ENCODE results near the gene EFNB3.

EFNB3 gene, protein sequence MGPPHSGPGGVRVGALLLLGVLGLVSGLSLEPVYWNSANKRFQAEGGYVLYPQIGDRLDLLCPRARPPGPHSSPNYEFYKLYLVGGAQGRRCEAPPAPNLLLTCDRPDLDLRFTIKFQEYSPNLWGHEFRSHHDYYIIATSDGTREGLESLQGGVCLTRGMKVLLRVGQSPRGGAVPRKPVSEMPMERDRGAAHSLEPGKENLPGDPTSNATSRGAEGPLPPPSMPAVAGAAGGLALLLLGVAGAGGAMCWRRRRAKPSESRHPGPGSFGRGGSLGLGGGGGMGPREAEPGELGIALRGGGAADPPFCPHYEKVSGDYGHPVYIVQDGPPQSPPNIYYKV

DNA sequence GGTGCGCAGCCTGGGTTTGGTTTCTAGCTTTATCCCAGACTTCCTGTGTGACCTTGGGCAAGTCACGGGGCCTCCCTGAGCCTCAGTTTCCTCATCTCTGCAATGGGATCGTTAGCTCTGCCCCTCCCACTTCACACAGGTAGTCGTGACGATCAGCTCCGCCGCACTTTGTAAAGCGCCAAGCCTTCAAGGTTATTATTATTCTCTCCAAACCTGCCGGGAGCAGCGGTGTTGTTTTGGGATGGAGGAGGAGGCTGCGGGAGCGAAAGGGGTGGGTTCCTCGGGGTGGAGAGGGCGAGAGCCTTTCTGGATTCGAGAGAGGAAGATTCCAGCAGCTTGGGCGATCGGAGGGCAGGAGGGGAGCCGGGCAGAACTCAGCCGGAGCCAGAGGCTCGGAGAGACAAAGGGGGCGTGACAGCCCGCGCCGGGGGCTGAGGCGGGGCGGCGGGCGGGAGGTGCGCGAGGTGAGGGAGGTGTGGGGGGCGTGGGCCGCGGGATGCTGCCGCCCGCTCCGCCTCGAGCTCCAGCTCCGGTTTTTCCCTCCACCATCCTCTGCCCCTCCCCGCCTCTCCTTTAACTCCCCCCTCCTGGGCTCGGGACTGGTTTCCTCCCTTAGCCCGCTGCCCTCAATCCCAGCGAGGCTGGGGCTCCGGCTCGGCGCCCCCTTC is at the start of gene EFNB3:
Gene EFNB3, plus strand, starts transcription at position 602 of the 668 bp plus-strand sequence. CDS start 397 bp downstream, outside the sequence.
- H3K9me3 Mint-ChIP-seq, result no peaks in the 10 kb centered on the region
- H3K27ac Mint-ChIP-seq, result peak within 1 kb of the TSS; percentile 98
- peaks cover 27% of the 10 kb centered on the region for H3K27me3 Mint-ChIP-seq (ENCODE audit: low read depth, poor library complexity)
- DNase-seq, result peak; percentile 82
- H3K4me3 Mint-ChIP-seq, result peak within 1 kb of the TSS; percentile 95
- H3K4me1 Mint-ChIP-seq, result peaks cover 36% of the 10 kb centered on the region
- TF ChIP-seq, protein P1, sequence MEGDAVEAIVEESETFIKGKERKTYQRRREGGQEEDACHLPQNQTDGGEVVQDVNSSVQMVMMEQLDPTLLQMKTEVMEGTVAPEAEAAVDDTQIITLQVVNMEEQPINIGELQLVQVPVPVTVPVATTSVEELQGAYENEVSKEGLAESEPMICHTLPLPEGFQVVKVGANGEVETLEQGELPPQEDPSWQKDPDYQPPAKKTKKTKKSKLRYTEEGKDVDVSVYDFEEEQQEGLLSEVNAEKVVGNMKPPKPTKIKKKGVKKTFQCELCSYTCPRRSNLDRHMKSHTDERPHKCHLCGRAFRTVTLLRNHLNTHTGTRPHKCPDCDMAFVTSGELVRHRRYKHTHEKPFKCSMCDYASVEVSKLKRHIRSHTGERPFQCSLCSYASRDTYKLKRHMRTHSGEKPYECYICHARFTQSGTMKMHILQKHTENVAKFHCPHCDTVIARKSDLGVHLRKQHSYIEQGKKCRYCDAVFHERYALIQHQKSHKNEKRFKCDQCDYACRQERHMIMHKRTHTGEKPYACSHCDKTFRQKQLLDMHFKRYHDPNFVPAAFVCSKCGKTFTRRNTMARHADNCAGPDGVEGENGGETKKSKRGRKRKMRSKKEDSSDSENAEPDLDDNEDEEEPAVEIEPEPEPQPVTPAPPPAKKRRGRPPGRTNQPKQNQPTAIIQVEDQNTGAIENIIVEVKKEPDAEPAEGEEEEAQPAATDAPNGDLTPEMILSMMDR (IDR thresholded peaks at IDR 0.05), result no peak
- peaks cover 4% of the 10 kb centered on the region for H3K36me3 Mint-ChIP-seq (ENCODE audit: low read depth)

DNA sequence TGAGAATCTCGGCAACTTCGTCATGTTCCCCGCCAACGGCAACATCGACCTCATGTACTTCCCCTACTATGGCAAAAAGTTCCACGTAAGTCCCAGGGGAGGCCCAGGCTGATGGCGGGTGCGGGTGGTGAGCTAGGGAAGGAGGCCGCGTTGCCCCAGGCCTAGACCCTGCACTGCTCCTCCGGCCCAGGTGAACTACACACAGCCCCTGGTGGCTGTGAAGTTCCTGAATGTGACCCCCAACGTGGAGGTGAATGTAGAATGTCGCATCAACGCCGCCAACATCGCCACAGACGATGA is 49.5 kb upstream of the EFNB3 start:
- no peak for DNase-seq
- Mint-ChIP-seq H3K9me3 (no peaks in the 10 kb centered on the region), H3K27ac (no peak overlapping the region), H3K36me3 (ENCODE audit: low read depth) (peaks cover 36% of the 10 kb centered on the region), H3K4me1 (peaks cover 58% of the 10 kb centered on the region), H3K27me3 (ENCODE audit: low read depth, poor library complexity) (peaks cover 21% of the 10 kb centered on the region), H3K4me3 (no peak overlapping the region)
- TF ChIP-seq, protein P1 (IDR thresholded peaks at IDR 0.05), result no peak

DNA sequence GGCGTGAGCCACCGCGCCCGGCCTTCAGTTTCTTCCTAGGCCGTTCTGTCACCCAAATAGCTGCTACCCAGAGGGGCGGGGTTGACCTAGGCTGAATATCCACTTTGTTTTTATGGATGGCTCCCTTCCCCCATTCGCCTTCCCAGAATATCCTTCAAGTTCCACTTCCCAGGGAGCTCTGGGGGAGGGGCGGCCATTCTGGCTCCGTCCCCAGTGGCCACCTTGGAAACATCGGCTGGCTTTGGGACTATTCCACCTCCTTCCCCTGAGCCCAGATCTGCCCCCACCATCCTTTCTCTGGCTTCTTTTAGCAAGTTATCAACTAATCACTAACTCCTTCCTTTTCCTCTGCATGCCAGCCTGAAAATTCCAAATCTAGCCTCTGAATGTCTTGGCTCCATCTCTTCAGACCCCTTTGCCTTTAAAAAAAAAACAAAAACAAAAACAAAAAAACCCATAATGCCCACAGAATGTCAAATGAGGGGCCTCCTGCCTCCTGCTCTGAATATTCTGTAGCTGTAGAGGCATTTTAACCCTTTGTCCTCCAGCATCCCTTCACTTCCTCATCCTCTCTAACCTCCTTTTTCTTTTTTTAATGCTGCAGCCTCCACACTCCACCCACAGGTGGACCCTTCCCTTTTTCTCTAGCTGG is 47.9 kb upstream of the EFNB3 start:
- Mint-ChIP-seq H3K27ac (peak overlapping the region; percentile 80), H3K9me3 (no peaks in the 10 kb centered on the region), H3K4me1 (peaks cover 52% of the 10 kb centered on the region), H3K27me3 (ENCODE audit: low read depth, poor library complexity) (peaks cover 17% of the 10 kb centered on the region), H3K4me3 (peak overlapping the region; percentile 39), H3K36me3 (ENCODE audit: low read depth) (peaks cover 36% of the 10 kb centered on the region)
- peak; percentile 73 for DNase-seq
- TF ChIP-seq, protein P1 (IDR thresholded peaks at IDR 0.05), result peak; percentile 8

DNA sequence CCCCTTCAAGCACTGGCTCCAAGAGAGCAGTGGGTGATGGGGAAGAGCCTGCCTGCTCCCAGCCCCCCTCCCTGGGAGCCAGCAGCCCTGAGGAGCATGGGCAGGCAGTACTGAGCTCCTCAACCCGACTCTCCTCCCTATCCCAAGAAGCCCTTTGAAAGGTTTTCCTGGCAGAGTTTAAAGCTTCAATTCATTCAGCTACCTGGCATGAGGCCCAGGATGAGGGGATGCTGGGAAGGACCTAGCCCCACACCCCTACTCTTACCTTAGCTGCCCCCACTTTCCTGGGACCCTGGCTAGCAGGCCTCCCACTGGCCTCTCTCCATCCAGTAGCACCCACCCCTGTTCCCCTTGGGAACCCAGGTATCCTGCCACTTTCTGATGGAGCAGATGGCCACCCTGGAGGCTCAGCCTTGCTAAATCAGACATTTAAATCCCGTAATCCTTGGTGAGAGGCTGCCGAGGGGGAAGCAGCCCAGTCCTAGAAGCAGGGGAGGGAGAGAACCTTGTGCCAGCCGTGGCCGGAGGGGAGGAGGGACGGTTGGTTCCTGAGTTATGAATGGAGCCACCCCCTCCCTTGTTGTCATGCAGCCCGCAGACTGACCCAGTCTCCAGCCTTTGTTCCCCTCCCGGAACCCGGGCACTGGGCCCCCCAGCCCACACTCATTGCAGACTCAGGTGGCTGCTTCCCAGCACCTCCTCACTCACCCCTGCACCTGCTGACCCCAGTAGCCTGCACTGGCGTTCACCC is 37.2 kb upstream of the EFNB3 start:
- Mint-ChIP-seq H3K9me3 (no peaks in the 10 kb centered on the region), H3K27me3 (ENCODE audit: low read depth, poor library complexity) (no peaks in the 10 kb centered on the region), H3K4me1 (no peaks in the 10 kb centered on the region), H3K27ac (no peak overlapping the region), H3K36me3 (ENCODE audit: low read depth) (peaks cover 51% of the 10 kb centered on the region), H3K4me3 (no peak overlapping the region)
- DNase-seq, result no peak
- TF ChIP-seq, protein P1 (IDR thresholded peaks at IDR 0.05), result no peak

DNA sequence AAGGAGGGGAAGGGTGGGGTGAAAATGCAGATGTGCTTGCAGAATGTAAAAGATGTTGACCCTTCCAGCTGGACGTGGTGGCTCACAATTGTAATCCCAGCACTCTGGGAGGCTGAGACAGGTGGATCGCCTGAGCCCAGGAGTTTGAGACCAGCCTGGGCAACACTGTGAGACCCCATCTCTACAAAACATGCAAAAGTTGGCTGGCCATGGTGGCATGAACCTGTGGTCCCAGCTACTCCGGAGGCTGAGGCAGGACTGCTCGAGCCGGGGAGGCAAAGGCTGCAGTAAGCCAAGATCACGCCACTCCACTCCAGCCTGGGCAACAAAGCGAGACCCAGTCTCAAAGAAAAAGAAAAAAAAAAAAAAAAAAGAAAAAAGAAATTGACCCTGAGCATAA is 36.5 kb upstream of the EFNB3 start:
- Mint-ChIP-seq H3K9me3 (peaks cover 5% of the 10 kb centered on the region), H3K4me1 (no peaks in the 10 kb centered on the region), H3K4me3 (no peak overlapping the region)

More for the DNA sequence above, 36.5 kb upstream of the EFNB3 start:
- Mint-ChIP-seq H3K27me3 (ENCODE audit: low read depth, poor library complexity) (no peaks in the 10 kb centered on the region), H3K36me3 (ENCODE audit: low read depth) (peaks cover 57% of the 10 kb centered on the region), H3K27ac (no peak overlapping the region)
- DNase-seq, result no peak
- TF ChIP-seq, protein P1 (IDR thresholded peaks at IDR 0.05), result no peak
